Activated T-cell treated with anti-CD3 and anti-CD28 coated beads, Interleukin-2, amount 50 U/mL, for 24 hours (primary cell): Measurements from ENCODE around the gene COL8A2.

ENCODE experiments used
- DNase-seq: peaks from one replicate; pipeline ENCODE4 v3.0.0-alpha.2; 2020
- H3K27ac Mint-ChIP-seq: 2 replicates; pipeline ENCODE4 v1.8.0; 2020; ENCODE audit warnings: mild to moderate bottlenecking, mixed read lengths
- H3K27me3 Mint-ChIP-seq: 2 replicates; pipeline ENCODE4 v1.8.0; 2020; ENCODE audit warnings: mixed read lengths
- H3K36me3 Mint-ChIP-seq: 2 replicates; pipeline ENCODE4 v1.8.0; 2020; ENCODE audit warnings: low read depth, mixed read lengths
- H3K4me1 Mint-ChIP-seq: 2 replicates; pipeline ENCODE4 v1.8.0; 2020; ENCODE audit warnings: low read depth, mixed read lengths
- H3K4me3 Mint-ChIP-seq: 2 replicates; pipeline ENCODE4 v1.8.0; 2020; ENCODE audit warnings: mild to moderate bottlenecking, moderate library complexity, mixed read lengths
- H3K9me3 Mint-ChIP-seq: 2 replicates; pipeline ENCODE4 v1.8.0; 2020; ENCODE audit warnings: mixed read lengths

COL8A2 gene

DNA sequence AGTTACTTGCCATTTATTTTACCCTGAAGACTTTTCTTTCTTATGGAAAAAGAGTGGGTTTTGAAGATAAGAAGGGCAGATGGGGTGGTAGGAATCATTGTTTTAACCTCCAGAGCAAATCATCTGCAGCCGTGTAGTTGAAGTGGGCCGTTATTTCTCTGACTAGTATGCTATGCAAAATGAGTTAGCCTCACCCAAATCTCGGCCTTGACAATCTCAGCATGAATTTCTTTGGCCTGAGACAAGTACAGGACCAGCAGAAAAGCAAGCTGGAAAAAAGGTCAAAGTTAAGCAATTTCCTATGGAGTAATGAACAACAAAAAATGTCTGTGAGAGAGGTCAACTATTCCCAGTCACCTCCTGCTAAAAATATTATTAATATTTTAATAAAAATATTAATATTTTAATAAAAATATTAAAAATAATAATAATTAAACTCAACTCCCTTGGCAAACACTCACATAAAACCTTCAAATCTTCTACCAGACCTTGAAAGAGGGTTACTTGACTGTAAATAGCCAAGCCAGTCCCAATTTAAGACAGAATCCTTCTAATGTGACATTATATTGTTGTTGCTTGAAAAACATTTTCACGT, 47.9 kb downstream of the COL8A2 start:
- Mint-ChIP-seq H3K27ac (no peak overlapping the region), H3K4me3 (no peak overlapping the region), H3K9me3 (no peaks in the 10 kb centered on the region), H3K27me3 (peaks cover 6% of the 10 kb centered on the region), H3K36me3 (no peaks in the 10 kb centered on the region), H3K4me1 (no peaks in the 10 kb centered on the region)
- DNase-seq = no peak

- no peak for DNase-seq
- Mint-ChIP-seq H3K4me3 (no peak overlapping the region), H3K36me3 (no peaks in the 10 kb centered on the region), H3K27me3 (no peaks in the 10 kb centered on the region), H3K9me3 (no peaks in the 10 kb centered on the region), H3K27ac (no peak overlapping the region), H3K4me1 (no peaks in the 10 kb centered on the region)
Measured at GRCh38 chr1:36070349-36070748, 54.7 kb downstream of the COL8A2 start.

- H3K4me3 Mint-ChIP-seq = no peak overlapping the region
- no peaks in the 10 kb centered on the region for H3K36me3 Mint-ChIP-seq
- H3K27me3 Mint-ChIP-seq = no peaks in the 10 kb centered on the region
- H3K9me3 Mint-ChIP-seq = no peaks in the 10 kb centered on the region
- DNase-seq = no peak
- no peak overlapping the region for H3K27ac Mint-ChIP-seq
- no peaks in the 10 kb centered on the region for H3K4me1 Mint-ChIP-seq
Measured at GRCh38 chr1:36068866-36069265, 56.2 kb downstream of the COL8A2 start.

DNA sequence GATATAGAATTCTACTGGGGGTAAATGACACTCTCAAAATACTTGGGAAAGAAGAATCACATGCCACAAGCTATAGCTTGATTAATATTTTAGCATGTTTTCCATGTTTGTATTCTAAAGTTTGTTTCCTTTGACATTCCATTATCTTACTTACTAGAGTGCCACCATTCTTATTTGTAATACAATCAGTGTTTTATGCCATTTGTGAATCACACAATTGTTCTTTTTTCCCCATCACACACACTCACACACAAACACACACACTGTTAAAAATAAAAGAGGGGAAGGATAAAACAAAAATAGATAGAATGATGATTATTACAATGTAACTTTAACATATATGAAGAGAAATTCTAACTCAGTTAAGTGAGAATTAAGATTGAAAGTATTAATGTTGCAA, 57.2 kb downstream of the COL8A2 start:
- Mint-ChIP-seq H3K4me3 (no peak overlapping the region), H3K27ac (no peak overlapping the region), H3K27me3 (no peaks in the 10 kb centered on the region), H3K4me1 (no peaks in the 10 kb centered on the region), H3K9me3 (no peaks in the 10 kb centered on the region), H3K36me3 (no peaks in the 10 kb centered on the region)
- DNase-seq = no peak

DNA sequence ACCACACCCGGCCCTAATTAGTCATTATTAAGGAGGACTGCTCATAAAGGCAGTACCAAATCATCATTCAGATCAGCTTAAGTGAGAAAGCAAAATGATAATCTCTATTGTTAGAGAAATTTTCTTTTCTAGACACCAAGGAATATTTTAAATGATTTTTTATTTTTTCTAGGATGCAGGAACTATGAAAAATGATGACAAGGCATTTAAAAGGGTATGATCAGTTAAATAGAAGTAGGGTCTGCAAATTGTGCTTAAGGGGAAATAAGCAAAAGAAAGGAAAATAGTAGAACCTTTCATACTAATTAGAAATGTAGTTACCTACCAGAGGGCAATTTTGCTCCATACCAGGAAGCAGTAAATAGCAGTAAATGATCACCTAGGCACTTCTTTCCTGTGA, 62.7 kb downstream of the COL8A2 start:
- no peaks in the 10 kb centered on the region for H3K9me3 Mint-ChIP-seq
- no peak overlapping the region for H3K27ac Mint-ChIP-seq
- H3K36me3 Mint-ChIP-seq = peaks cover 1% of the 10 kb centered on the region
- H3K27me3 Mint-ChIP-seq = no peaks in the 10 kb centered on the region
- no peak for DNase-seq
- no peak overlapping the region for H3K4me3 Mint-ChIP-seq
- no peaks in the 10 kb centered on the region for H3K4me1 Mint-ChIP-seq

GRCh38 chr1:36055706-36056105, 69.3 kb downstream of the COL8A2 start:
- Mint-ChIP-seq H3K36me3 (peaks cover 27% of the 10 kb centered on the region), H3K27ac (no peak overlapping the region), H3K27me3 (no peaks in the 10 kb centered on the region), H3K9me3 (no peaks in the 10 kb centered on the region), H3K4me1 (no peaks in the 10 kb centered on the region), H3K4me3 (no peak overlapping the region)
- no peak for DNase-seq

- Mint-ChIP-seq H3K4me1 (no peaks in the 10 kb centered on the region), H3K36me3 (peaks cover 36% of the 10 kb centered on the region), H3K4me3 (no peak overlapping the region), H3K9me3 (no peaks in the 10 kb centered on the region), H3K27me3 (no peaks in the 10 kb centered on the region), H3K27ac (no peak overlapping the region)
- DNase-seq = no peak
Measured at GRCh38 chr1:36053978-36054377, 71.0 kb downstream of the COL8A2 start.

DNA sequence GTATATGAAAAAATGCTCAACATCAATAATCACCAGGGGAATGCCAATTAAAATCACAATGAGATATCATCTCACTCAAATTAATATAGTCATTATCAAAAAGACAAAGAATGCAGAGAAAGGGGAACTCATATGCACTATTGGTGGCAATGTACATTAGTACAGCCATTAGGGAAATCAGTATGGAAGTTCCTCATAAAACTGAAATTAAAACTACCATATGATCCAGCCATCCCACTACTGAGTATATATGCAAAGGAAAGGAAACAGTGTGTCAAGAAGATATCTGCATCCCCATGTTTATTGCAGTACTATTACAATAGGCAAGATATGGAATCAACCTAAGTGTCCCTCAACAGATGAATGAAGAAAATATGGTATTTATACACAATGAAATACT, 73.2 kb downstream of the COL8A2 start:
- Mint-ChIP-seq H3K4me3 (no peak overlapping the region), H3K4me1 (no peaks in the 10 kb centered on the region), H3K9me3 (peaks cover 4% of the 10 kb centered on the region), H3K36me3 (peaks cover 58% of the 10 kb centered on the region), H3K27ac (no peak overlapping the region), H3K27me3 (no peaks in the 10 kb centered on the region)
- DNase-seq = no peak
